ENCODE data around the gene MVB12B. TPM values are rescaled to one million over a fixed set of nuclear protein-coding genes. Genes with fewer than 3 reads are reported as not detected.

The MVB12B gene
- total RNA-seq, 1 donor from 2014 or later: 16.5 TPM

DNA sequence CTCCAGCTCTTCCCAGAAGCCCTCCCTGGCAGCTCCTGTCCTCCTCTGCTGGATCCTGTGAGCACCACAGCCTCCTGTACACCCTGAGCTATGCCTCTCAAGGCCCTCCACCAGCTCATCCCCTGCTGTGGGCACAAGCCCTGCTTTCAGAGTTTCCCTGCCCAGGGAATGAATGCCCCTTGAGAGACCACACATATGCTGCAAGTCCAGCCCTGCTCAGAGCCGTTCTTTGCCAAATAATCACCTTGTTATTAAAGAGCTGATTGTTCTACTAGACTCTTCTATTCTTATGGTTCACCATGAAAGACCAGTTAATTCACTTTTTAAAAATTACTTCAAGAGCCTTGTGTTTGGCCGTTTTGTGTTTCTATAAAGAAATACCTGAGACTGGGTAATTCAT lies 121.5 kb downstream of the MVB12B start:
- DNase-seq (ENCODE audit: extremely low spot score in 2 of 2): no peak
- Histone ChIP-seq H3K36me3 (no peaks in the 10 kb centered on the region), H3K9me3 (no peaks in the 10 kb centered on the region), H3K27ac (no peak overlapping the region), H3K27me3 (no peaks in the 10 kb centered on the region), H3K4me1 (no peaks in the 10 kb centered on the region), H3K4me3 (no peak overlapping the region)
- intact Hi-C loops (cut with DNase I): no loop called here
- TF ChIP-seq CTCF (IDR thresholded peaks at IDR 0.05) (no peak), POLR2A (IDR thresholded peaks at IDR 0.05) (no peak), POLR2AphosphoS5 (IDR thresholded peaks at IDR 0.05; ENCODE audit: insufficient read depth in 1 of 2, low read depth in 1 of 2) (no peak)

DNA sequence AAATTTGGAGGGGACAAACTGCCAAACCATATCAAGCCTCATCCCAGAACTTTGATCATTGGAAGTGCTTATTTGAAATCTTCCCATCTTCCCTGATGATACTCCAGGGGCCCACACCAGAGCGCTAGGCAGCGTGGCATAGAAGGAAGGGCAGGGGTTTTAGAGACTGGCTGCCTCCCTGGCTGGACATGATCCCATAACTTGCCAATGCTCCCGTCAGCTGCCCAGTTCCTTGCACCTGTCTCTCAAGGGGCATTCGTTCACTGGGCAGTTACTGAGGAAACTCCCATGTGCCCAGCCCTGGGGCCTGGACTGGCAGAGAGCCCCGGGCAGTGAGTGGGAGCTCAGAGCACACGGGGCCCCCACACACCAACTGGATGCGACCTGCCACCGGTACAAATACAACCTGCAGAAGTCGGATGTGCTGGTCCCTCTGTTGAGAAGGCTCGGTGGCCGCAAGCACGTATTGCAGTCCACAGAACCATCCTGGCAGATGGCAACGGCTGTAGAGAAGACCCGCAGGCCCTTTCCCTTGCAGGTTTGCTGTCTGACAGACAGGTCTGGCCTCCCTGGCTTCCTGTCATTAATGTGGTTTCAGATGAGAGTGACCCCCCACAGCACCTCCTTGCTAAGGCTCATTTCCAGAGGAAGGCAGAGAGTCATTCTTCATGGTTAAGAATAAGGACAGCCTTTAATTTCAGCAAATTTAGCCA lies 122.4 kb downstream of the MVB12B start:
- intact Hi-C loops (cut with DNase I): no loop called here
- Histone ChIP-seq H3K4me3 (no peak overlapping the region), H3K27me3 (no peaks in the 10 kb centered on the region), H3K9me3 (no peaks in the 10 kb centered on the region), H3K27ac (no peak overlapping the region), H3K4me1 (no peaks in the 10 kb centered on the region), H3K36me3 (no peaks in the 10 kb centered on the region)
- no peak for DNase-seq (ENCODE audit: extremely low spot score in 2 of 2)
- no peak for TF ChIP-seq CTCF (IDR thresholded peaks at IDR 0.05)

- DNase-seq (ENCODE audit: extremely low spot score in 2 of 2): no peak
- no peak for TF ChIP-seq POLR2A (IDR thresholded peaks at IDR 0.05)
- no peaks in the 10 kb centered on the region for H3K36me3 ChIP-seq
These were observed 123.4 kb downstream of the MVB12B start for GRCh38 chr9:126449725-126450667.

GRCh38 chr9:126450668-126451205 lies 124.1 kb downstream of the MVB12B start:
- Histone ChIP-seq H3K4me3 (no peak overlapping the region), H3K27me3 (no peaks in the 10 kb centered on the region), H3K36me3 (no peaks in the 10 kb centered on the region), H3K27ac (no peak overlapping the region), H3K4me1 (no peaks in the 10 kb centered on the region), H3K9me3 (no peaks in the 10 kb centered on the region)
- no peak for DNase-seq (ENCODE audit: extremely low spot score in 2 of 2)
- intact Hi-C loops (cut with DNase I): no loop called here
- TF ChIP-seq POLR2A (IDR thresholded peaks at IDR 0.05): no peak
- TF ChIP-seq POLR2AphosphoS5 (IDR thresholded peaks at IDR 0.05; ENCODE audit: insufficient read depth in 1 of 2, low read depth in 1 of 2): no peak
- no peak for TF ChIP-seq CTCF (IDR thresholded peaks at IDR 0.05)

More at GRCh38 chr9:126449725-126450667, 123.4 kb downstream of the MVB12B start:
- H3K4me3 ChIP-seq: no peak overlapping the region
- intact Hi-C loops (cut with DNase I): no loop called here
- H3K27ac ChIP-seq: no peak overlapping the region
- no peaks in the 10 kb centered on the region for H3K4me1 ChIP-seq
- no peaks in the 10 kb centered on the region for H3K9me3 ChIP-seq
- H3K27me3 ChIP-seq: no peaks in the 10 kb centered on the region

- Histone ChIP-seq H3K27me3 (no peaks in the 10 kb centered on the region), H3K4me1 (no peaks in the 10 kb centered on the region), H3K27ac (no peak overlapping the region), H3K4me3 (no peak overlapping the region), H3K36me3 (no peaks in the 10 kb centered on the region), H3K9me3 (no peaks in the 10 kb centered on the region)
- TF ChIP-seq POLR2AphosphoS5 (IDR thresholded peaks at IDR 0.05; ENCODE audit: insufficient read depth in 1 of 2, low read depth in 1 of 2) (no peak), POLR2A (IDR thresholded peaks at IDR 0.05) (no peak), CTCF (IDR thresholded peaks at IDR 0.05) (no peak)
- intact Hi-C loops (cut with DNase I): no loop called here
- no peak for DNase-seq (ENCODE audit: extremely low spot score in 2 of 2)
These were observed 124.8 kb downstream of the MVB12B start for GRCh38 chr9:126451316-126451885.

All from vagina (tissue), 2 donors.